ENCODE data around the gene LIME1. TPM values are rescaled to one million over a fixed set of nuclear protein-coding genes. Genes with fewer than 3 reads are reported as not detected.

LIME1 gene
- total and polyA plus RNA-seq, 10 of the 15 experiments (the other 5 are each of a cell fraction or from before 2014, with no cell fraction given) = 0.35 to 154 (median 49.9) TPM

DNA sequence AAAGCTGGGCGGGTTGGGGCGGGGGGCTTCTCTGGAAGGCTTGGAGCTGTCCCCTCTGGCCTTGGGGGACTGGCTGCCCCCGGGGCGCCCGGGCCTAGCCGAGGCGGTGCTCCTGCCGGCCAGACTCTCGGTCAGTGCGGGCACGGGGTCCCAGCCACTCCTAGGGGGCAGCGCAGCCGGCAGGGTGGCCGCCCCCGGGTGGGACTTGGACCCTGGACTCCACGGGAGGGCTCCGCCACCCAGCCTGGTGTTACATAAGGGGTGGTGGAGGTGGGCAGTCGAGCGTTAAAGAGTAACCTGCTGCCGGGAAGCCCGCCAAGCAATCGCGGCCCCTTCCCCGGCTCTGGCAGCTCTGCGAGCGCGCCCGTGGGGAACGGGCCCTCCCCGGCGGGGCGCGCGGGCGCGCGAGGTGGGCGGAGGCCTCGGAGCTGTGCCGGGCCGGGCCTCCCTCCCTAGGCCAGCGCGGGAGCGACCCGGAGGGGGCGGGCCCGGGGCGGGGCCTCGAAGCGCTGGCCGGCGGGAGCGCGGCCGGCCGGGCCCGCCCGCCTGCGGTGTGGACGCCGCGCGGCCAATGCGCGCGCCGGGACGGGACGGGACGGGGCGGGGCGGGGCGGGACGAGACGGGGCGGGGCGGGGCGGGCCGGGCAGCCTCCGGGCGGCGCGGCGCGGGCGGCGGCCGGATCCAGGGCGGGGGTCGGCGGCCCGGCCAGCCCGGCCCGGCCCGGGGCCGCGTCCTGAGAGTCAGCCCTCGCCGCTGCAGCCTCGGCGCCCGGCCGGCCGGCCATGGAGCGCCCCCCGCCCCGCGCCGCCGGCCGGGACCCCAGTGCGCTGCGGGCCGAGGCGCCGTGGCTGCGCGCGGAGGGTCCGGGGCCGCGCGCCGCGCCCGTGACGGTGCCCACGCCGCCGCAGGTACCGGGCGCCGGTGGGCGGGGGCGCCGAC lies 2.9 kb downstream of the LIME1 start, which contains the start of gene SLC2A4RG (continued):
- TF ChIP-seq, protein P1, sequence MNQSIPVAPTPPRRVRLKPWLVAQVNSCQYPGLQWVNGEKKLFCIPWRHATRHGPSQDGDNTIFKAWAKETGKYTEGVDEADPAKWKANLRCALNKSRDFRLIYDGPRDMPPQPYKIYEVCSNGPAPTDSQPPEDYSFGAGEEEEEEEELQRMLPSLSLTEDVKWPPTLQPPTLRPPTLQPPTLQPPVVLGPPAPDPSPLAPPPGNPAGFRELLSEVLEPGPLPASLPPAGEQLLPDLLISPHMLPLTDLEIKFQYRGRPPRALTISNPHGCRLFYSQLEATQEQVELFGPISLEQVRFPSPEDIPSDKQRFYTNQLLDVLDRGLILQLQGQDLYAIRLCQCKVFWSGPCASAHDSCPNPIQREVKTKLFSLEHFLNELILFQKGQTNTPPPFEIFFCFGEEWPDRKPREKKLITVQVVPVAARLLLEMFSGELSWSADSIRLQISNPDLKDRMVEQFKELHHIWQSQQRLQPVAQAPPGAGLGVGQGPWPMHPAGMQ (IDR thresholded peaks at IDR 0.05; ENCODE audit: borderline replicate concordance) = no peak
- TF ChIP-seq ESRRA (IDR thresholded peaks at IDR 0.05; ENCODE audit: low read length) = no peak
- no peak for TF ChIP-seq SIX5 (IDR thresholded peaks at IDR 0.05; ENCODE audit: low read depth, low read length, severe bottlenecking)
- no peak for TF ChIP-seq NBN (IDR thresholded peaks at IDR 0.05)
- no peak for TF ChIP-seq CTCF (IDR thresholded peaks at IDR 0.05 in 2 of 3, conservative IDR thresholded peaks at IDR 0.05 in 1 of 3; ENCODE audit: control insufficient read depth in 2 of 3, extremely low read depth in 1 of 3, insufficient read depth in 1 of 3, low read depth in 3 of 3, low read length in 3 of 3)
- TF ChIP-seq BCL11A (IDR thresholded peaks at IDR 0.05; ENCODE audit: low read depth, low read length) = no peak
- TF ChIP-seq, protein P2, sequence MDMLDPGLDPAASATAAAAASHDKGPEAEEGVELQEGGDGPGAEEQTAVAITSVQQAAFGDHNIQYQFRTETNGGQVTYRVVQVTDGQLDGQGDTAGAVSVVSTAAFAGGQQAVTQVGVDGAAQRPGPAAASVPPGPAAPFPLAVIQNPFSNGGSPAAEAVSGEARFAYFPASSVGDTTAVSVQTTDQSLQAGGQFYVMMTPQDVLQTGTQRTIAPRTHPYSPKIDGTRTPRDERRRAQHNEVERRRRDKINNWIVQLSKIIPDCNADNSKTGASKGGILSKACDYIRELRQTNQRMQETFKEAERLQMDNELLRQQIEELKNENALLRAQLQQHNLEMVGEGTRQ (IDR thresholded peaks at IDR 0.05; ENCODE audit: borderline replicate concordance, low read depth, low read length) = no peak
- 0 out of 2 replicates have a peak, but pooled peaks have one; percentile 23 for TF ChIP-seq DPF2 (IDR thresholded peaks at IDR 0.05)
- TF ChIP-seq RBBP5 (conservative IDR thresholded peaks at IDR 0.05) = no peak
- TF ChIP-seq RB1 (IDR thresholded peaks at IDR 0.05; ENCODE audit: borderline replicate concordance) = 0 out of 2 replicates have a peak, but pooled peaks have one; percentile 76
- no peak for TF ChIP-seq FOXM1 (IDR thresholded peaks at IDR 0.05; ENCODE audit: low read depth, low read length)
- TF ChIP-seq ZNF24 (IDR thresholded peaks at IDR 0.05) = no peak
- peak; percentile 68; the same call in 1 of the 2 replicates for TF ChIP-seq LARP7 (IDR thresholded peaks at IDR 0.05)
- peak in 1 of 2 experiments; percentile 47; a peak in 1 of 4 replicates for TF ChIP-seq BHLHE40 (IDR thresholded peaks at IDR 0.05; ENCODE audit: borderline replicate concordance in 1 of 2, low read depth in 2 of 2, low read length in 1 of 2)
- TF ChIP-seq, protein P3, sequence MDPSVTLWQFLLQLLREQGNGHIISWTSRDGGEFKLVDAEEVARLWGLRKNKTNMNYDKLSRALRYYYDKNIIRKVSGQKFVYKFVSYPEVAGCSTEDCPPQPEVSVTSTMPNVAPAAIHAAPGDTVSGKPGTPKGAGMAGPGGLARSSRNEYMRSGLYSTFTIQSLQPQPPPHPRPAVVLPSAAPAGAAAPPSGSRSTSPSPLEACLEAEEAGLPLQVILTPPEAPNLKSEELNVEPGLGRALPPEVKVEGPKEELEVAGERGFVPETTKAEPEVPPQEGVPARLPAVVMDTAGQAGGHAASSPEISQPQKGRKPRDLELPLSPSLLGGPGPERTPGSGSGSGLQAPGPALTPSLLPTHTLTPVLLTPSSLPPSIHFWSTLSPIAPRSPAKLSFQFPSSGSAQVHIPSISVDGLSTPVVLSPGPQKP (IDR thresholded peaks at IDR 0.05; ENCODE audit: low read depth, low read length) = no peak

All from GM12878 (cell line).